SK-N-SH treated with all-trans-retinoic acid at 6 μM for 48 hours (cell line): Measurements from ENCODE around the gene FHIT.

Experiments
- CREB5 ChIP-seq: fragments of 250-450 bp; sonication (Bioruptor Pico); IDR thresholded peaks from 2 replicates; pipeline ENCODE4 v1.5.1; 2020; ENCODE audit warnings: low read depth, mild to moderate bottlenecking, moderate library complexity
- PATZ1 ChIP-seq: fragments of 250-450 bp; sonication (Bioruptor Pico); IDR thresholded peaks from 2 replicates; pipeline ENCODE4 v1.8.0; 2020; ENCODE audit warnings: mild to moderate bottlenecking, moderate library complexity, borderline replicate concordance
- TSHZ2 ChIP-seq: fragments of 250-450 bp; sonication (Bioruptor Pico); IDR thresholded peaks from 2 replicates; pipeline ENCODE4 v1.5.0; 2020; ENCODE audit warnings: mild to moderate bottlenecking, moderate library complexity
- ZFP30 ChIP-seq: fragments of 450-650 bp; formaldehyde crosslinking; IDR thresholded peaks from 2 replicates; pipeline ENCODE4 v1.5.0; 2022; ENCODE audit warnings: mild to moderate bottlenecking, moderate library complexity

DNA sequence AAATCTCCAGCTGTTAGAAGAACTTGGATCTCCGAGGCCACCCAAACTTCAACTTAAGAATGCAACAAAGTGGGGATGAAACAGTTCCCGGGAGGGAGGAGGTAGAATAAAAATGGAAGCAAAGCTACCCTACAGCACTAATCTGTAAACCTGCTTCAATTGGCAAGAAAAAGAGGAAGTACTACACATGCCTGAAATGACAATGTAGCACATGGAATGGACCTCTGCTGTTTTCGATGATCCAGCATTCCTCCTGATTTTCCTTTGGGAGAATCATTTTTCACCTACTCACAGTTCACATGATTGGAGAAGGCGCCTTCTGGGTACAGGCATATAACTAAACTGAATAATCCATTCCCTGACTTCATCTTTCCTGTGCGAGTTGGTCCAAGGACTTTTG is 1081.5 kb downstream of the FHIT start:
- TF ChIP-seq PATZ1 (CRISPR knock-in tag) (no peak), TSHZ2 (CRISPR knock-in tag) (no peak), CREB5 (CRISPR knock-in tag) (no peak), ZFP30 (CRISPR knock-in tag) (no peak)
